GM19238 (cell line): Measurements from ENCODE around the gene UNC79.

ENCODE experiments used
- DNase-seq: peaks from one replicate; pipeline ENCODE4 v3.0.0; 2011; ENCODE audit warnings: low spot score; ENCODE audit not compliant: insufficient read length

Gene UNC79

DNA sequence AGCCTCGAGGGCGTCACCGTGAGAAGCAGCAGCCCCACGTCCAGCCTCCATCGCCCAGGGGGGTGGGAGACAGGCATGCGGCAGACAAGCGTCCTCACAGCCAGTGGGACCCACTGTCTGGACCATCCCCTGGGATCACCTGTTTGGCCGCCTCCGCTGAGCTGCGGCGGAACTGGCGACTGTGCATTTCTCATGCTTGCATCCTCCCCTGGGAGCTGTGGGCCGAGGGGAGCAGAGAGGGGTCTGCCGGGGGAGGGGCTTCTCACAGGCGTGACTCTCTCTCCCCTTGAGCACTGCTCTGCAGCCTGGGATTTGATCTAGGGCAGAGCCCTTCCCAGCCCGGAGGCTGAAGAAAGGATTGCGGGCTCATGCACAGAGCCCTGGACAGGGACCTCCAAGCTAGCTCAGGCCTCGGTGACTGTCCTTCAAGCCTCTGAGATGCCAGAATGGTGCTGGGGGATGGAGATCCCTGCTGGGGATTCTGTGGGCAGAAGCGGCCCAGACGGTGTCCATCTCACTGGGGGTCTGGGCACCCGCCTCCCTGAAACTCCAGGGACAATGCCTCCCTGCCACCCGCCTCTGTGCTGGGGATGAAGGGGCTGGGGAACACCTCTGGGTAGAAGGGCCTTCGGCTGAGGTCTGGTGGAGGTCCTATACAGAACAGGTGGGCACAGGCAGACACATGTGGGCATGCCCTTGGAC, 296.5 kb downstream of the UNC79 start:
- no peak for DNase-seq

GRCh38 chr14:93727917-93728650, 297.3 kb downstream of the UNC79 start:
- DNase-seq, result no peak

- DNase-seq, result no peak
Observed at GRCh38 chr14:93728651-93729016, 297.9 kb downstream of the UNC79 start.

GRCh38 chr14:93729993-93730392, 299.3 kb downstream of the UNC79 start:
- DNase-seq, result no peak

- DNase-seq, result no peak
Observed at GRCh38 chr14:93731753-93732152, 301.0 kb downstream of the UNC79 start.

- no peak for DNase-seq
Observed at GRCh38 chr14:93732524-93732923, 301.8 kb downstream of the UNC79 start.

DNA sequence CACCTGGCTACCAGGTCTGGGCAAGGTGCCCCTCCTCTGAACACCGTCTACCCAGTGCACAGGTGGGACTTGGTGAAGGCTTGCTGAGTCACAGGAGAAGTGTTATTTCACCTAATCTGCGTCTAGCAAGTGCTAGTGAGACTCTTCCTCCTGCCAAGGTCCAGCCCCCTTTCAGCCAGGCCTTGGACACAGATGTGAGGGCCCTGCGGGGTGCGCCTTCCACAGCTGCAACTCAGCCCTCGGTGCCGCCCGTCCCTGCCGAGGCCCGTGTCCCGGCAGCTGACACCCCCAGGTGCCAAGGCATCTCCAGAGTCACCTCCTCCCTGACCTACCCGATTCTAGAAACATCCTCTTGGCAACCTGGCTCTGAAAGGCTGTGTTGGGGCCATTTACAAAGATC, 302.5 kb downstream of the UNC79 start:
- no peak for DNase-seq

- DNase-seq, result no peak
Observed at GRCh38 chr14:93733631-93734030, 302.9 kb downstream of the UNC79 start.

DNA sequence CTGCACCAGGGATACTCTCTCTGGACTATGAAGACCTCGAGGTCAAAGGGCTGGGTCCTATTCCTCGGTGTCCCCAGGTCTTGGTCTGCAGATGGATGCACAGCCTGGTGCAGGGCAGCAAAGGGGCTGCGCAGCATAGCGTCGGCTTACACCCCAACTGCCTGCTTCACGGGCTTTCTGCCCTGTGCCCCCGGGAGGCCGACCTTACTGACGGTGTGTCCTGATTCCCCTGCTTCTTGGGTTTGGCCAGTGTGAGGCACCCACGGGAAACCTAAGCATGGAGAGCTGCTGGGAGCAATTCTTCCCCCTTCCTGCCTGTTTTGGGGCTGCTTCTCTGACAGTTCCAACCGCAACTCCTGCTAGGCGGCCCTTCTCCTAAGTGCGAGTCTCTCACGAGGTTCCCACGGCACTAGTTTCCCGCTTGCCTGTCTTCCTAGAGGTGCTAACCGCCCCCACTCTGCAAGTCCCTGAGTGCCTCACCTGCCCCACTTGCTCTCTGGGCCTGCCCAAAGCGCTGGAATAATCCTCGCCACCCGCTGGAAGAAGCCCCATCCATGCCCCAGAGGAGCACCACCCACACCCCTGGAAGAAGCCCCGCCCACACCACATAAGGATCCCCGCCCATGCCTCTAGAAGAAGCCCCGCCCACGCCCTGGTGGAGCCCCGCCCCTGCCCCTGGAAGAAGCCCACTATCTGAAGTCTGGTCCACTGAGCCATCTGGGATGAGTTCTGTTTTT, 303.5 kb downstream of the UNC79 start:
- no peak for DNase-seq

DNA sequence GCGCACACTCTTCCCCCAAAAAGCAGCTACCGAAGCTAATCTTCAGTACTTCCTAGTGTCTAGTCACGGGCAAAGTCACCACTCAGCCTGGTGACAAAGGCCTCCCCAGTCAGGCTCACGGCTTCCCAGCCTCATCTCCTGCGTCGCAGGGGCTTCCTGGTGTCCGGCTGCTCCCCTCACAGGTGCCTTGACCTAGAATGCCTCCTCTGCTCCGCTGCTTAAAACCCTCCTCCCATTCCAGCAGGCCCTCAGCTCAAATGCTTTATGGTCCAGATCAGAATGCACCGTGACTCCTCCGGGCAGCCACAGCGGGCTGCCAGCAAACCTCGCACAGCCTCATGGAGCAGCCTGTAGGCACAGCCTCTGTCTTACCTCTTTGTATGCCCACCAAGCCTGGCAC, 304.5 kb downstream of the UNC79 start:
- no peak for DNase-seq

GRCh38 chr14:93736378-93737014, 305.8 kb downstream of the UNC79 start:
- no peak for DNase-seq

DNA sequence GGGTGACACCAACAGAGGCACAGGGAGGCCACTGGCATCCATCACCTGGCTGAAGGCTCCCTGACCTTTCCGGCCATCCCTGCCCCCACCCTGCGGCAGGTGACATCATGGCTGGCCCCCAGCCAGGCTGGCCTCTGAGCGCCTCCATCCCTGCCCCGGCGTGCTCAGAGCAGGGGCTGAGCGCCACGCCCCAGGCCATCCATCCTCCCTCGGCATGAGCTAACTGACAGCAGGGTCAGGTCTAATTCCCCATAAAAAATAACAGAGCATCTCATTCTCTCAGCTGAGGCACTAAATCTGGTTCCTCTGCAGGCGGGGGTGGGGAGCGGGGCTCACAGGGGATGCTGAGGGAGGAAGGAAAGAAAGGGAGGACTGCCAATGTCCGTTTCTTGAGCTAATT, 306.9 kb downstream of the UNC79 start:
- DNase-seq, result no peak

GRCh38 chr14:93741556-93742230, 311.0 kb downstream of the UNC79 start:
- DNase-seq, result no peak

DNA sequence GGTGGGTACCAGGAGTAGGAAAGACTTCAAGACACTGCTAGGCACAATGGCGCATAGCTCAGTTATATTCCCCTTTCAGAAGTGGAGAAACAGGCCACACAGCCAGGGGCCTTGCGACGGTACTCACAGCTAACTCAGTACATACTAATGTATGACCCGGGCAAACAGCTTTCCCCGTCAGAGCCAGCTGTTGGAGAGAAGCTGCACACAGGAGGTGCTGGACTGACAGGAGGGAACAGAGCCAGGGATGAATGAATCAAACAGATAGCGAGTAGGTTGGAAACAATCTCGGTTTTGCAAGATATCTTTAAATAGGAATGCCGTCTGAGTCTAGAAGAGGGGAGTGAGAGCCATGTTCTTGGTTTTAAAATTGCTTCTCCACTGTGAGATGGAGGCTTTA, 312.0 kb downstream of the UNC79 start:
- DNase-seq, result no peak

DNA sequence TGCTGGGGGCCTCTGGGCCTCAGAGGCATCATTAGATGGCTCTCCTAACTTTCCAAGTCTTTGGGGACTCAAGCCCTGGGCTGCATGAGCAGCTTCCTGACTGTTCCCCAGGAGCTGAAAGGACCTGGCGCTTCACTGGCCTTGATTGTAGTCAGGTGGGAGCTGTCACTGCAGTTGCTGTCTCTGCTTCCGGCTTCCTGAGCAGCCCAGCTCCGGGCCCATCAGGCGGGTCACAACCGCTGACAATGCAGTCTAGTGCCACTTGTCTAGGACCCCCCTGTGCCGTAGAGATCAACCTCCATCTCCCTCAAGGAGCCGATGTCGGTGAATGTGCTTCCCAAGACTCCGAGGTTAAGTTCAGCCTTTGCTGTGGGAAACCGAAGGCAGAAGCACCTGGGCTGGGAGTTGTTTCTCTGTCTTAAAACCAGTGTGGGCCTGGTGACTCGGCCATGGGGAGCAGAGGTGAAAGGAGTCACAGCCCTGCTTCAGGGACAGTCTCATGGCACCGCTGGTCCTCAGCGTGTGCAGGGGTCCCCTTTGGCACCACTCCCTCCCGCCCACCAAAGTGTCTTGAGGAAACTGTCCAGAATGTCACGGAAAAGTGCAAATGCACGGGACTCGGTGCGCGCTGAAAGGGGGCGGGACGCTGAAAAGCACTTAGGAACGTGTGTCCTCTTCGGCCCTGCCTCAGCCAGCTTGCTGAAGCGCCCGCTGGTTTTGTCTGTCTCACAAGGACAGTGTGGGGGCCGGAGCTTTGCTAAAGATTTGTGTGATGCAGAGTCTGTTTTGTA, 312.7 kb downstream of the UNC79 start:
- DNase-seq, result no peak

DNA sequence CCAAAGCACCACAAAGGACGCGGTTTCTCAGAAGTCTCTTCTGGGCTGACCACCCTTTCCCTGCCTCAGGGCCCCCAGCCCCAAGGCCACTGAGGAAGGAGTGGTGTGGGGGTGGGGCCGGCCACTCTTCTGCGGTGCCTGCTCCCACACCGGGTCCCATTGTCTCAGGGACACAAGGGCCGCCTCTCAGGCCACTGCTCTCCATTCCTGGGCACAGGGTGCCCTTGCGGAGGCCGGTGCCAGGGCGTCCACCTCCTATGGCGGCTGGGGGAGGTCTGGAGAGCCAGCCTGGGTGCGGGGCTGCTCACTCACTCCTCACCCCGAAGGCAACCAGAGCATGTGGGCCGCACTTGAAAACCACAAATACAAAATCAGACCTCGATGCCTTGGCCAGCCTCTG, 313.4 kb downstream of the UNC79 start:
- no peak for DNase-seq

DNA sequence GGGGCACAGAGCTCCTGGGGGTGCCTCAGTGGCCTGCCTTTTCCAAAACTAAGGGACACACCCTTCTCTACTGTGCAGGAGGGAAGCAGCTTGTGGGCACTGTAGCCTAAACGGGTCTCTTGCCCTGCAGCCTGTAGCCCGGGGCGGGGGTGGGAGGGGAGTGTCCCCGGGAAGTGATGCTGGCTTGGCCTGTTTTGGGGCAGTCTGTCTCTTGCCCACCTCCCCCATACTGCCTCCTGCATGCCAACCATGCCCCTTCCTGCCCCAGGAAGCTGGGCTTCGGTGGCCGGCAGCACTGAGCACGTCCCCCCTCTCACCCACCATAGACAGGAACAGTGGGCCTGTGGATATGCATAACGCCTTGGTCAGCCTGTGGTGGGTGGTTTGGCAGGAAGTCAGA, 314.1 kb downstream of the UNC79 start:
- no peak for DNase-seq

GRCh38 chr14:93745603-93746273, 315.0 kb downstream of the UNC79 start:
- no peak for DNase-seq

DNA sequence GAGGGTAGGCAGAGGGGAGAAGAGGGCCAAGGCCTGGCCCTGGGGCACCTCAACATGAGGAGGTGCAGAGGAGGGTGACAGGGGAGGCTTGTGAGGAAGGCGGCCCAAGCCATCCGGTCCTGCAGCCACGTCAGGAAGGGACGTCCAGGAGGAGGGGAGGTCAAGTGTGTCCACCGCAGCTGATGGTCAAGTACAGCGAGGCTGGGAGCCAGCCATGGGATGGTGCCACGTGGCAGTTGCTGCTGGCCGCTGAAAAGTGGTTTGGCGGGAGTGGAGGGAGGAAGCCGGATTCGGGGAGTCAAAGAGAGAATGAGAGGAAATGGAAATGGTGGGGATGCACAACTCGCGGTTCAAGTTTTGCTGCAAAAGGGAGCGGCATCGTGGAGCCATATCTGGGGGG, 316.4 kb downstream of the UNC79 start:
- DNase-seq, result no peak

- no peak for DNase-seq
Observed at GRCh38 chr14:93747560-93747959, 316.8 kb downstream of the UNC79 start.
